8988T (cell line): ENCODE data around the gene ZNF839.

Source experiments
- DNase-seq: peaks from one replicate; pipeline ENCODE4 v3.0.0; 2011

Gene ZNF839

DNA sequence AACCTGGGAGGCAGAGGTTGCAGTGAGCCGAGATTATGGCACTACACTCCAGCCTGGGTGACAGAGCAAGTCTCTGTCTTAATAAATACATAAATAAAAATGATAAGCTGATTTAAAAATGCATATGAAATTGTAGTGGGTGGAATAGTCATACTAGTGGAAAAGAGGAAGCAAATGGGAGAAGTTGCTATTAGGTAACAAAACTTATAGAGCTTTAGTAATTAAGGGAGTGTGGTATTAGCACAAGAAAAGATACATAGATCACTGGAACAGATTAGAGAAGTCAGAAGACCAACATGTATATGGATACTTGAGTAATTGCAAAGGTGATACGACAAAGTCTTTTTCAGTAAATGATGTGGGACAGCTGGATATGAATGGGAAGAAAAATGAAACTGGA is 69.7 kb downstream of the ZNF839 start:
- DNase-seq, result no peak

DNA sequence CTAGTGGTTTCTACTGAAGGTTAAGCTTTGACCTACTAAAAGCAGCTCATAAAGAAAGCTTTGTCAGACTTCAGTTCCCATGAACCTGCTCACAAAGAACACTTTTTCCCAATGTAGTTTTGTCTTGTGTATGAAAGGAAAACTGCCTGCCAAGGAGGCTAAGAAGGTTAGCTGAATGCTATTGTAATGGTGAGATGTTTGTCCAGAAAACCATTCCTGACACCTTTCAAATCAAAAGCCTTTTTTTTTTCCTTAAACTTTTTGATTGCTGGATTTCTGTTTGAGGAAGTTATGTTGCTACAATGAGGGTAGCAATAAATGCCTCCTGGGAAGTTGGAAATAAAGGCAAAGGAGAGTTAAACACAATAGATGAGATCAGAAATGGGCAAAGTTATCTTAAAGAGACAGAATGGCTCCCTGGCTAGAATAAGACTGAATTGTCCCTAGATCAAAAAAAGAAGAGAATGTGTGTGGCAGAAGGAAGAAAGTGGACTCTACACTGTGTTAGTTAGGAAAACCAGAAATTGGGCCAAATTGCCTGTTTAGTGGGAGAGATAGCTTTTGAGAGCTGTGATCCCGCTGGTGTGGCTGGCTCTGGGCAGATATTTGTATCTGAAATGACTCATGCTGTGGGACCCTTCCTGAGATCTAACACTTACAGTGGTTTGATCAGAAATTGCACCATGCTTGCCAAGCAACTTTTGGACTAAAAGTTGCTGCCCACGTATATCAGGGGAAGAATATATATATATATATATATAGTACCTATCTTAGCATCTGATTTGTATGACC is 70.7 kb downstream of the ZNF839 start:
- DNase-seq, result no peak
